ENCODE data around the gene E2F4. TPM values are rescaled to one million over a fixed set of nuclear protein-coding genes. Genes with fewer than 3 reads are reported as not detected.

E2F4 gene
- total and polyA plus RNA-seq, 9 of the 15 experiments (the other 6 are each of a cell fraction or from before 2014, with no cell fraction given): 9.7 to 139 (median 106) TPM

DNA sequence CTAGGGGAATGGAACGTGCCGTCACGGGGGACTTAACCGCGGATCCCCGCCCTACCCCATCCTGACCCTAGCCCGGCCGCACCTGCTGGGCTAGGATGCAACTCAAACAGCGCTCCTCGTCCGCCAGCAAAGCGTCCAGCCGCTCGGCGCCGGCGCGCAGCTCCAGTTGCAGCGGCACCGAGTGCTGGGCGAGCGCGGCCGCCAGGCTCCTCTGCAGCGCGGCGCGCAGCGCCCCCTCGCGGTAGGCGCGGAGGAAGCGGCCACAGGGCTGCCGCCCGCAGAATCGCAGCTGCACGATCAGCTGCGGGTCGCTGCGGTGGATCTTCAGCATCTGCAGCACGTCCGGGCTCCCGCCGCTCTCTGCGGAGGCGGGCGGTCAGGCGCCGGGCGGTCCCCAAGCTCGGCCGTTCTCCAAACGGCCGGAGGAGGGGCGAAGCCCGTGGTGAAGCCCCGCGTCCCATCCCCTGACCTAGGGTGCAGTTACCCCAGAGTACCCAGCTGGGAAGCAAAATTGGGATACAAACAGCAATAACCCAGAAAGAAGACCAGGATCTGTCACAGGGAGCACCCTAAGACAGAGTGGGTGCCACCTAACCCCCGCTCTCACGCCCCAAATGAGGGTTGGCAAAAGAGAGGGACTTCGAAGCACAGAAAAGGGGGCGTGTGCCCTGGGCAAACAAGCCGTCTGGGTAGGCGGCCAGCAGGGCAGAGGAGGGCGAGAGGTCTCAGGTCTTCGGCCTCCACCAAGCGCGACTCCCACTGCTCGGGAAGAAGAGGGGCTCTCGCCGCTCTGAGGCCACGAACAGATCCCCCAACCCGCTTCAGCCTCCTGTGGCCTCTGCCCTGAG, 36.4 kb upstream of the E2F4 start (continued):
- TF ChIP-seq, protein P1, sequence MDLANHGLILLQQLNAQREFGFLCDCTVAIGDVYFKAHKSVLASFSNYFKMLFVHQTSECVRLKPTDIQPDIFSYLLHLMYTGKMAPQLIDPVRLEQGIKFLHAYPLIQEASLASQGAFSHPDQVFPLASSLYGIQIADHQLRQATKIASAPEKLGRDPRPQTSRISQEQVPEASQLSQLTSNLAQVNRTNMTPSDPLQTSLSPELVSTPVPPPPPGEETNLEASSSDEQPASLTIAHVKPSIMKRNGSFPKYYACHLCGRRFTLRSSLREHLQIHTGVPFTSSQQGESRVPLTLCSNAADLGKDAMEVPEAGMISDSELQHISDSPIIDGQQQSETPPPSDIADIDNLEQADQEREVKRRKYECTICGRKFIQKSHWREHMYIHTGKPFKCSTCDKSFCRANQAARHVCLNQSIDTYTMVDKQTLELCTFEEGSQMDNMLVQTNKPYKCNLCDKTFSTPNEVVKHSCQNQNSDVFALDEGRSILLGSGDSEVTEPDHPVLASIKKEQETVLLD (IDR thresholded peaks at IDR 0.05): no peak
- TF ChIP-seq HNRNPK (IDR thresholded peaks at IDR 0.05; ENCODE audit: low read depth, low read length, poor library complexity, severe bottlenecking): peak; percentile 49
- no peak for TF ChIP-seq NUFIP1 (IDR thresholded peaks at IDR 0.05; ENCODE audit: partially characterized antibody)
- TF ChIP-seq, protein P2, sequence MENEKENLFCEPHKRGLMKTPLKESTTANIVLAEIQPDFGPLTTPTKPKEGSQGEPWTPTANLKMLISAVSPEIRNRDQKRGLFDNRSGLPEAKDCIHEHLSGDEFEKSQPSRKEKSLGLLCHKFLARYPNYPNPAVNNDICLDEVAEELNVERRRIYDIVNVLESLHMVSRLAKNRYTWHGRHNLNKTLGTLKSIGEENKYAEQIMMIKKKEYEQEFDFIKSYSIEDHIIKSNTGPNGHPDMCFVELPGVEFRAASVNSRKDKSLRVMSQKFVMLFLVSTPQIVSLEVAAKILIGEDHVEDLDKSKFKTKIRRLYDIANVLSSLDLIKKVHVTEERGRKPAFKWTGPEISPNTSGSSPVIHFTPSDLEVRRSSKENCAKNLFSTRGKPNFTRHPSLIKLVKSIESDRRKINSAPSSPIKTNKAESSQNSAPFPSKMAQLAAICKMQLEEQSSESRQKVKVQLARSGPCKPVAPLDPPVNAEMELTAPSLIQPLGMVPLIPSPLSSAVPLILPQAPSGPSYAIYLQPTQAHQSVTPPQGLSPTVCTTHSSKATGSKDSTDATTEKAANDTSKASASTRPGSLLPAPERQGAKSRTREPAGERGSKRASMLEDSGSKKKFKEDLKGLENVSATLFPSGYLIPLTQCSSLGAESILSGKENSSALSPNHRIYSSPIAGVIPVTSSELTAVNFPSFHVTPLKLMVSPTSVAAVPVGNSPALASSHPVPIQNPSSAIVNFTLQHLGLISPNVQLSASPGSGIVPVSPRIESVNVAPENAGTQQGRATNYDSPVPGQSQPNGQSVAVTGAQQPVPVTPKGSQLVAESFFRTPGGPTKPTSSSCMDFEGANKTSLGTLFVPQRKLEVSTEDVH (IDR thresholded peaks at IDR 0.05; ENCODE audit: low read depth, partially characterized antibody): no peak
- no peak for TF ChIP-seq ZNF175 (CRISPR knock-in tag; IDR thresholded peaks at IDR 0.05; ENCODE audit: low read depth)
- TF ChIP-seq, protein P3, sequence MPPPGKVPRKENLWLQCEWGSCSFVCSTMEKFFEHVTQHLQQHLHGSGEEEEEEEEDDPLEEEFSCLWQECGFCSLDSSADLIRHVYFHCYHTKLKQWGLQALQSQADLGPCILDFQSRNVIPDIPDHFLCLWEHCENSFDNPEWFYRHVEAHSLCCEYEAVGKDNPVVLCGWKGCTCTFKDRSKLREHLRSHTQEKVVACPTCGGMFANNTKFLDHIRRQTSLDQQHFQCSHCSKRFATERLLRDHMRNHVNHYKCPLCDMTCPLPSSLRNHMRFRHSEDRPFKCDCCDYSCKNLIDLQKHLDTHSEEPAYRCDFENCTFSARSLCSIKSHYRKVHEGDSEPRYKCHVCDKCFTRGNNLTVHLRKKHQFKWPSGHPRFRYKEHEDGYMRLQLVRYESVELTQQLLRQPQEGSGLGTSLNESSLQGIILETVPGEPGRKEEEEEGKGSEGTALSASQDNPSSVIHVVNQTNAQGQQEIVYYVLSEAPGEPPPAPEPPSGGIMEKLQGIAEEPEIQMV (tag; conservative IDR thresholded peaks at IDR 0.05; ENCODE audit: low read depth): no peak
- no peak for TF ChIP-seq SRSF7 (optimal IDR thresholded peaks at IDR 0.05; ENCODE audit: low read depth, low read length)
- no peak for TF ChIP-seq XRCC4 (IDR thresholded peaks at IDR 0.05; ENCODE audit: extremely low read depth, insufficient read depth, insufficient read length)
- TF ChIP-seq, protein P4, sequence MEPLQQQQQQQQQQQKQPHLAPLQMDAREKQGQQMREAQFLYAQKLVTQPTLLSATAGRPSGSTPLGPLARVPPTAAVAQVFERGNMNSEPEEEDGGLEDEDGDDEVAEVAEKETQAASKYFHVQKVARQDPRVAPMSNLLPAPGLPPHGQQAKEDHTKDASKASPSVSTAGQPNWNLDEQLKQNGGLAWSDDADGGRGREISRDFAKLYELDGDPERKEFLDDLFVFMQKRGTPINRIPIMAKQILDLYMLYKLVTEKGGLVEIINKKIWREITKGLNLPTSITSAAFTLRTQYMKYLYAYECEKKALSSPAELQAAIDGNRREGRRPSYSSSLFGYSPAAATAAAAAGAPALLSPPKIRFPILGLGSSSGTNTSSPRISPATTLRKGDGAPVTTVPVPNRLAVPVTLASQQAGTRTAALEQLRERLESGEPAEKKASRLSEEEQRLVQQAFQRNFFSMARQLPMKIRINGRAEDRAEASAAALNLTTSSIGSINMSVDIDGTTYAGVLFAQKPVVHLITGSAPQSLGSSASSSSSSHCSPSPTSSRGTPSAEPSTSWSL (CRISPR knock-in tag; IDR thresholded peaks at IDR 0.05; ENCODE audit: borderline replicate concordance): no peak
- no peak for TF ChIP-seq MYNN (IDR thresholded peaks at IDR 0.05)
- no peak for TF ChIP-seq MYNN (CRISPR knock-in tag; IDR thresholded peaks at IDR 0.05)
- TF ChIP-seq EHMT2 (IDR thresholded peaks at IDR 0.05): no peak
- no peak for TF ChIP-seq KDM5B (IDR thresholded peaks at IDR 0.05; ENCODE audit: insufficient replicate concordance, low read depth, low read length)
- TF ChIP-seq, protein P5, sequence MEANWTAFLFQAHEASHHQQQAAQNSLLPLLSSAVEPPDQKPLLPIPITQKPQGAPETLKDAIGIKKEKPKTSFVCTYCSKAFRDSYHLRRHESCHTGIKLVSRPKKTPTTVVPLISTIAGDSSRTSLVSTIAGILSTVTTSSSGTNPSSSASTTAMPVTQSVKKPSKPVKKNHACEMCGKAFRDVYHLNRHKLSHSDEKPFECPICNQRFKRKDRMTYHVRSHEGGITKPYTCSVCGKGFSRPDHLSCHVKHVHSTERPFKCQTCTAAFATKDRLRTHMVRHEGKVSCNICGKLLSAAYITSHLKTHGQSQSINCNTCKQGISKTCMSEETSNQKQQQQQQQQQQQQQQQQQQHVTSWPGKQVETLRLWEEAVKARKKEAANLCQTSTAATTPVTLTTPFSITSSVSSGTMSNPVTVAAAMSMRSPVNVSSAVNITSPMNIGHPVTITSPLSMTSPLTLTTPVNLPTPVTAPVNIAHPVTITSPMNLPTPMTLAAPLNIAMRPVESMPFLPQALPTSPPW (CRISPR knock-in tag; IDR thresholded peaks at IDR 0.05): no peak
- TF ChIP-seq PHF8 (IDR thresholded peaks at IDR 0.05; ENCODE audit: borderline replicate concordance, low read length): no peak
- TF ChIP-seq DIDO1 (tag; IDR thresholded peaks at IDR 0.05; ENCODE audit: low read depth): no peak
- no peak for TF ChIP-seq FOXJ3 (CRISPR knock-in tag; IDR thresholded peaks at IDR 0.05)
